Measurements from ENCODE around the gene PRSS33.
A peak's percentile ranks its signal among the peaks of the same experiment; 100 is the strongest.

PRSS33 gene

DNA sequence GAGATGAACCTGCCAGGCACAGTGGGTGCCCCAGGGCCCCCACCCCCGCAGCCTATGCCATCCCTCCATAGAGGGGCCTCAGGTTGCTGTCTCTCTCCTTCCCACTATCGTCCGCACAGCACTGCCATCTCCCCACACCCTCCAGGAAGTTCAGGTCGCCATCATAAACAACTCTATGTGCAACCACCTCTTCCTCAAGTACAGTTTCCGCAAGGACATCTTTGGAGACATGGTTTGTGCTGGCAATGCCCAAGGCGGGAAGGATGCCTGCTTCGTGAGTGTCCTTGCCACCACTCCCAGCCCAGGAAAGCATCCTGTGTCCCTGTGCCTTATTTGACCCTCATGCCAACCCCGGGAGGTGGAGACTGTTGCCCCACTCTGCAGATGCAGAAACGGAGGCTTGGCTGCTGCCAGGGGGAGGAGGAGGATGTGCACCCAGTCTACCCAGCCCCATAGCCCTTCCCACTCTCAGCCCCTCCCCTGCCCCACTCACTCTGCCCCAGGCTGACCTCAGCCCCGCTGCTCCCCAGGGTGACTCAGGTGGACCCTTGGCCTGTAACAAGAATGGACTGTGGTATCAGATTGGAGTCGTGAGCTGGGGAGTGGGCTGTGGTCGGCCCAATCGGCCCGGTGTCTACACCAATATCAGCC, 33.6 kb upstream of the PRSS33 start:
- DNase-seq (ENCODE audit: low spot score): no peak

DNA sequence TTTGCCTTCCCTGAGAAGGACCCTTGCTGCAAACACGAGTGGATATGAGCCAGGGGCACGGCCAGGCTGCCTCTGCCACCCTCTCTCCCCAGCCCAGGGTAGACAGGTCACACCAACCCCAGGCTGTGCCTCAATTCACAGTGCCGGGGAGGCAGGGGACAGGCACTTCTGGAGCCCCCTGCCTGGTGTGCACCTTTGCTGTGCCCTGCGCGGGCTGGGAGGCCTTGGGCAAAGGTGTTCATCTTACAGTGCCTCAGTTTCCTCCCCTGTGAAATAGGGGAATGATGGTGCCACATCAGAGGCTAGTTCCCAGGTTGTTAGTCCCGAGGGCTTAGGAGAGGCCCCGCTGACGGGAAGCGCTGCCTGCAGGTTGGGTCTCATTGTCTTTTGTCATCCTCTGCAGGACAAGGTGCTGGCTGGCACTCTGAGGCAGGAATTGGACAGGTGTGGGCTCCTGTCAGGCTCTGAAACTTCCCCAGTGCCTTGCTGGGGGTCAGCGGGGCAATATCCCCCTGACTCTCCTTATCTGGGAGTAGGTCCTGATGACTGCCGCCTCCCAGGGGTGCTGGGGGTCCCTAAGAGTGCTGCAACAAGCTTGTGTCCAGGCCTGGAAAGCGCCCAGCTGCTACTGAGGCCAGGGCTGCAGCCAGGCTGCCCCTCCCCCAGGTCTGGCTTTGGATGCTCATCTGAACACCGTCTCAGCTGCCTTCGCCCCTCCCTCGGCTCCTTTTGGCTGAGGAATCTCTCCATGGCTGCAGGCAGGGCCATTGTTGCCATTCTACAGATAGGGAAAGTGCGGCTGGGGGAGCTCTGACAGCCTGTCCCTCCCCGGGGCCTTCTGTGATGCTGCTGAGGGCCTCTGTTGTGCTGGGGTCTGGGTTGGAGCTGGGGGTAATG, 32.8 kb upstream of the PRSS33 start:
- DNase-seq (ENCODE audit: low spot score): no peak

DNA sequence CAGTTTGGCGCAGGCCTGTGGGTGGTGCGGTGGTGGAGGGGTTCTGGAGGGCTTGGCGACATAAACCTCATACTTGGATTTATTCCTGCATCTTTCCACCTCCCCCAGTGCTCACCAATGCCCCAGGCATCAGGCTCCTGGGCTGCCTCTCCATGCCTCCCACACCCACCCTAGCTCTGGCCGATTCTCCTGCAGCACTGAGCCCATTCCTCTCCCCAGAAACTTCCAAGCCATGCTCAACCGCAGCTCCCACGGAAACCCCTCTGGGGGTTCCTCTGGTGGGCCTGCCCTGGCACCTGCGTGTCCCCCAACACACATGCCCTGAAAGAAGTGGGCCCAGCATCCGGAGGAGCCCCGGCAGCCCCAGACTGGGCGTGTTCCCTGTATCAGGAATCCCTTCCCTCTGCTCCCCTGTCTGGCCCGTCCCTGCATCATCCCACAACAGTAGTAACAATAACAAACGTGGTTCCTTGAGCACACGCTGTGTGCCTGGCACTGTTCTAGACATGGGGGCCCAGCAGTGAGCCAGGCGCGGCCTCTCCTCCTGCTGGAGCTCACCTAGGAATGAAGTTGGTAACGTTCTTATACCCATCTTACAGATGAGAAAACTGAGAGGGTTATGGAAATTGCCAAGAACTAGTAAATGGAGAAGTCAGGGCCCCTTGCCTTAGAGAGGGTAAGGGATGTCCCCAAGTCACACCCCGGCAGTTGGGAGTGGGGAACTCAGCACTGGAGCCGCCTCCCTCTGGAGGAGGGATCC, 32.0 kb upstream of the PRSS33 start:
- no peak for DNase-seq (ENCODE audit: low spot score)

DNA sequence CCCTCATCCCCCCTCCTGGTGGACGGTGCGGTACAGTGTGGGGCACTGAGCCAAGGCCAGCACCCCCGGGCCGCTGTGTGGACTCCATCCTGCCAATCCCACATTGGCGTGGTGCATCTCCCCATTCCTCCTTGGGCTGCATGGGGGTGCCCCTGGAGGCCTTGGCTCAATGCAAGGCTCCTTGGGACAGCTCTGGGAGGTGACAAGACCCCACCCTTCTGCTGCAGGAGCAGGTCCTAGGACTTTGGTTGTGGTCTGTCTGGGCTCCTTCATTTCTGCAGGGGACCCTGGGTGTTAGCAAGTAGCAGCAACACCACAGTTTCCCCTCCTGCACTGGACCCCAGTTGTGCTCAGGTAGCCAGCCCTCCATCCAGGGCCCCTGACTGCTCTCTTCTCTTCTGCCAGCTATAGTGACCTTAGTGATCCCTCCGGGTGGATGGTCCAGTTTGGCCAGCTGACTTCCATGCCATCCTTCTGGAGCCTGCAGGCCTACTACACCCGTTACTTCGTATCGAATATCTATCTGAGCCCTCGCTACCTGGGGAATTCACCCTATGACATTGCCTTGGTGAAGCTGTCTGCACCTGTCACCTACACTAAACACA, 31.0 kb upstream of the PRSS33 start:
- no peak for DNase-seq (ENCODE audit: low spot score)

DNA sequence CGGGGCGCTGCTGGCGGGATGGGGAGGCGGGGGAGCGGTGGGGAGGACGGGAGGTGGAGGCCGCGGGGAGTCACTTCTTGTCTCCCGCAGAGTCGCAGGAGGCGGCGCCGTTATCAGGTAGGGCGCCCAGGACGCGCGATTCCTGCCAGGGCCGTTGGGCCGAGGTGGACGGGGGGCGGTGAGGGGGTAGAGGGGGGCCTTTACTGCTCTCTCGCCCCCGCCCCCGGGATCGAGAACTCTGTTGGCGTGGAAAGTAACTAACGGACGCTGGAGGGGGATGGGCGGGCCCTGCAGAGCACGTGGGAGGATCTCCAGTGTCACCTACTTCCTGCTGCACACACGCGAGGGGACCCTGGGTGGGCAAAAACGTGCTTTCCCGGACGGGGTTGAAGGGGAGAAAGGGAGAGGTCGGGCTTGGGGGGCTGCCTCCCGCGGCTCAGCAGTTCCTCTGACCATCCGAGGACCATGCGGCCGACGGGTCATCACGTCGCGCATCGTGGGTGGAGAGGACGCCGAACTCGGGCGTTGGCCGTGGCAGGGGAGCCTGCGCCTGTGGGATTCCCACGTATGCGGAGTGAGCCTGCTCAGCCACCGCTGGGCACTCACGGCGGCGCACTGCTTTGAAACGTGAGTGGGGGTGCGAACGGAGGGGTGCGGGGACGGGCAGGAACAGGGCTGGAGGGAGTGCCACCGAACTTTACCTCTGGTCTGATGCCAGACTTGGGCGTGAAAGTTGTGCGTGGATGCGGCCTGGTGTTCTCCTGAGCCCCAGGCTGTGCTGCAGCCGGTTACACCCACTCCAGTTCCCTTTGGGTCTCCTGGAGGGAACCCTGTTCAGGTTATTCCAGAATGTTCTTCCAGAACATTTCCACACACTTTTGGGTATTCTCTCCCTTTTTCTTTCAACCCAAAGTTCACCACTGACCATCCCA, 30.2 kb upstream of the PRSS33 start:
- DNase-seq (ENCODE audit: low spot score): no peak

DNA sequence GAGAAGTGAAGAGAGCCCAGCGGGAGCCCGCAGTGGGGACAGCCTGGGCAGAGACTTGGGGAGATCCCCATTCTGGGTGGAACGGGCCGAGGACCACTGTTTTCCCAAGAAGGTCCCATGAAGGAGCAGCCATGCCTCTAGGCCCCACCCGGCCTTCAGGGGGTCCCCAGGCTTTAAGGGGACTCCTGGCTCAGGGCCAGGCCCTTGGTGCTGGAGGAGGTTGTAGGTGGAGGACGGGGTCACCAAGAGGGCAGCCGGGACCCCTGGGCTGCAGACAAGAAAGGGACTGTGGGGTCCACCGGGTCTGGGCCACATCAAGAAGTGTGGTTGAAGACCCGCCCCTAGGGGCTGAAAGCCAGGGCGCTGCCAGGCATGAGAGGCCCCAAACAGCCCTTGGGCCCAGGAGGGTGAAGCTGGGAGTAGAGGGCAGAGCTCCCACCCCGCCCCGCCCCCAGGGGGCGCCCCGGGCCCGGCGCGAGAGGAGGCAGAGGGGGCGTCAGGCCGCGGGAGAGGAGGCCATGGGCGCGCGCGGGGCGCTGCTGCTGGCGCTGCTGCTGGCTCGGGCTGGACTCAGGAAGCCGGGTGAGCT, 29.5 kb upstream of the PRSS33 start, which contains the start of gene PRSS21:
TSS of gene PRSS21 (plus strand) at position 487 of the 589 bp plus-strand sequence. CDS start at position 519, 32 bp downstream.
- no peak for DNase-seq (ENCODE audit: low spot score)

DNA sequence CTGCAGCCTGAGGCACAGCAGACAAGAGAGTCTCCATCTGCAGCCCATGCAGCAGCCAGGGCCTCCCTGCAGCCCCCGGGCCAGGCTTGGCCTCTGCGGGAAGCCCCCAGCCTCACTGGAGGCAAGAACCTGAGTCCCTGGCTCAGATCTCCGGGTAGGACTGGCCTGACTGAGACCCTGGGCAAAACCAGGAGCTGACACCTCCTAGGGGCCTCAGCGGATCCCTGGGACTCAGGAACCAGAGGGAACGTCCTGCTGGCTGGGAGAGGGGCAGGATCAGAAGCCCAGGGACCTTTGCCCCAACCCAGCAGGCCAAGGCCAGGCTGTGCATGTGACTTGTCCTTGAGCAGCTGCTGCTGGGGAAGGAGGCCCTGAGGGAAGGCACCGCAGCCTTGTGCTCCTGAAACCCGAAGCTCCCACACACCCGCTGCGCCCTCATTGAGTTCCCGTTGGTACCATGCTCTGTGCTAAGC, 28.0 kb upstream of the PRSS33 start:
- no peak for DNase-seq (ENCODE audit: low spot score)

DNA sequence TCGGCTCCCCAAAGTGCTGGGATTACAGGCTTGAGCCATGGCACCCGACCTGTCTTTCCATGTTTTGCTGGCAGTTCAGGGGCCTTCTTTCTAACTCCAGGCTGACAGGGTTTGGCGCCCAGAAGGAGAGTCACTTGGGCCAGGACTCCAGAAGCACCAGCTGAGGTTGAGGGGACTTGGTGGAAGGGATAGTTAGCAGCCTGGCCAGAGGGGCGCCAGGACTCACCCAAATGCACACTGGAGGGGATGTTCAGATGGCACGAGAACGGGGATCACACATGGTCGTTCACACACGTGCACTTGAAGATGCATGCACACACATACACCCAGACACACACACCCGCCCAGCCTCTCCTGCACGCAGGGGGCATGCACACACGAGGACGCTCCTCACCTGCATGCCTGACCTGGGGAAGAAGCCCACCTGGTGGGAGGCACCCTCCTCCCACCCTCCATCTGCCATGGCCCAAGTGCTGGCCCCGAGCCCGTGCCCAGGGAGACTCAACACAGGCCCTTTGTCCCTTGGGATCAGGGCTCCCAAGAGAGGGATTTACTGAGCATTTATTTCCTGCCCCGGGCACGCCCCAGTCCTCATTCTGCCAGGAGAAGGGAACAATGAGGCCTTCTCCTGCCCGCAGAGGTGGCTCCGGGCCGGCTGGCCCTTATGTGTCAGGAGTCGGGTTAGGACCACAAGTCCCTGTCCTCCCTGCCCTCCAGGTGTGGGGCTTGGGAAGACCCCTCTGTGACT, 27.4 kb upstream of the PRSS33 start:
- DNase-seq (ENCODE audit: low spot score): no peak

DNA sequence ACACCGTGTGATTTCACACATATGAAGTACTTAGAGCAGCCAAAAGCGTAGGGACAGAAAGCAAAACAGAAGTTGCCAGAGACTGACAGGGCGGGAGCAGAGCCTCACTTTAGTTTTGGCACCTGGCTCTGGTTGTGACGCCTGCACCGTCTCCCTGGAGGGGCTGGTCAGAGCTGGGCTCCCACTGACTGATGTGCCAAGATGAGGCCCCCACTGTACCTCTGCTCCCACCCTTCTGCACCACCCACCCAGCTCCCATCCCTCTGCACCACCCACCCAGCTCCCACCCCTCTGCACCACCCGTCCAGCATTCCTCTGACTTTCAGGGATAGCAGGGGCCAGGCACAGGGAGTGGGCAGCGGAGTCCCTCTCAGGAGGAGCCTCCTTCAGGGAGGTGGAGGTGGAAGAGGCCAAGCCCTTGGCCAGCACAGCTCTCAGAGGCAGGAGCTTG, 26.4 kb upstream of the PRSS33 start:
- DNase-seq (ENCODE audit: low spot score): no peak

DNA sequence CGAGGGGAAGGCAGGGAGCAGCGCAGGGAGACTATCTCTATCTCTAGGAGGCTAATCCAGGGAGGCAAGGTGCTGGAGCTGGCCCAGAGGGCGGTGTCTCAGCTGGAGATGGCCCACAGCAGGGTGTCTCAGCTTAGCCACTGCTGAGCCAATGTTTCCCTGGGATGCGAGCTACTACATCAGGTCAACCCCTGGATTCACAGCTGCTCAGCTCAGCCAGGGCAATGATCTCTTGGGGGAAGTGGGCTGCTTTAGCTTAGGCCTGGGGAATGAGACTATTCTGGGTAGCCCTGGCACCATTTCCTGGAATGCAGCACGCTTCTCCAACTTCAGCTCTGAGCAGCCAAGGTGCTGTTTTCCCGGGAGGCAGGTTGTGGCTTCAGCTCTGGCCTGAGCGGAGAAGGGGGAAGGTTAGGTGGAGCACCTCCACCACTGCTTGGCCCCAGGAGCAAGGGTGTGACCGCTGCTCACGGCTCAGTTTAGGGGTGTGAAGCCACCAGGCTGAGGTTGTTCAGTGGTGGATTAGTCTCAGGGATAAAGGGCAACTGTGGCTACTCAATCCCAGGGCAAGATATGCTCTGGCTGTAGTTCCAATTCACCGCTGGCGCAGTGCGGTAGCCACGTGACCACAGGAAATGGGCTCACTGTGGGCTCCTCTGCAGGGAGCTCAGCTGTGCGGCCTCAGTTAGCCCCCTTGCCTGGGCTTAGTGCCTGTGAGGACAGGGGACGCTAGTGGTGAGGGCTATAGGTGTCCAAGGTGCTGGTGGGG, 24.5 kb upstream of the PRSS33 start:
- peak; percentile 41 for DNase-seq (ENCODE audit: low spot score)

DNA sequence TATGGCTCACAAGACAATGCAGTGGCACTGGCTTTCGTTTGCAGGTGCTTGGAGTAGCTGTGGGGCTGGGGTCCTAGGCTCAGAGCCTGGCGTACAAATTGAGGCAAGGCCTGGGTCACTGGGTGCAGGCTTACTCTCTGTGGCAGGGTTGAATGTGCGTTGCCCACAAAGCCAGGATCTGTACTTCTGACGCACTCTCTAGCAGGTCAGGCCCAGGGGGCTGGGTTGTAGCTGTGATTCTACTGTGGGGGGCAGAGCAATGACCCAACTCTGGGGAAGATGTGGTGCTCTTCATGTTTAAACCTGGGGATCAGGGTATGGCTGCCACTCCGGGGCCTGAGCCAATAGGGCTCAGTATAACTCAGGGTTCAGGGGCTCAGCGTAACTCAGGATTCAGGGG, 23.3 kb upstream of the PRSS33 start:
- DNase-seq (ENCODE audit: low spot score): no peak

DNA sequence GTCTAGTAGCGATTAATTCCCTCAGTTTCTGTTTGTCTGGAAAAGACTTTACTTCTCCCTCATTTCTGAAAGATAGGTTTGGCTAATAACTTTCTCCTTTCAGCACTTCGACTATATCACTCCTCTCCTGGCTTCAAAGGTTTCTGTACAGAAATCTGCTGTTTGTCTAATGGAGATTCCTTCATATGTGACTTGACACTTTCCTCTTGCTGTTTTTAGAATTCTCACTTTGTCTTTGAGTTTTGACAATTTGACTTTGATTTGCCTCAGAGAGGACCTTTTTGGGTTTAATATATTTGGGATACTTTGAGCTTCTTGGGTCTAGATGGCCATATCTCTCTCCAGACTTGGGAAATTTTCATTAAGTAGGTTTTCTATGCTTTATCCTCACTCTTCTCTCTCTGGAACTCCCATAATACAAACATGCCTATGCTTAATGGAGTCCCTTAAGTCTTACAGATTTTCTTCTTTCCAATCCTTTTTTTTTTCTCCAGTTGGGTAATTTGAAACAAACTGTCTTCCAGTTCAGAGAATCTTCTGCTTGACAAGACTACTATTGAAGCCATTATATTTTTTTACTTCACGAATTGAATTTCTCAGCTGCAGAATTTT, 21.9 kb upstream of the PRSS33 start:
- no peak for DNase-seq (ENCODE audit: low spot score)

DNA sequence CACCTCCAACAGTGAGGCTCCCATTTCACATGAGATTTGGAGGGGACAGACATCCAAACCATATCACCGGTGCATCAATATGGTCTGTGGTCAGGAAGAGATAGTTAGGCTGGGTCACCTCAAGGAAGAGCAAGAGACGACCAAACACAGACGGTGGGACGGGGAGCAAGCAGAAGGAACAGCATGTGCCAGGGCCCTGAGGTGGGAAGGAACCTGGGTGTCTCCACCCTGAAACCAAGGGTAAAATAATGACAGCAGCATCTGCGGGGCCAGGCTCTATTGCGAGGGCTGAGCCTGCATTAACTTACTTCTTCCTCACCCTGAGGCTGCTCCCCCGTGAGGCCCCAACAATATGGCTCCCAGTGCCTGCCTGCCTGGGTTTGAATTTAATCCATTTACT, 20.8 kb upstream of the PRSS33 start:
- no peak for DNase-seq (ENCODE audit: low spot score)

DNA sequence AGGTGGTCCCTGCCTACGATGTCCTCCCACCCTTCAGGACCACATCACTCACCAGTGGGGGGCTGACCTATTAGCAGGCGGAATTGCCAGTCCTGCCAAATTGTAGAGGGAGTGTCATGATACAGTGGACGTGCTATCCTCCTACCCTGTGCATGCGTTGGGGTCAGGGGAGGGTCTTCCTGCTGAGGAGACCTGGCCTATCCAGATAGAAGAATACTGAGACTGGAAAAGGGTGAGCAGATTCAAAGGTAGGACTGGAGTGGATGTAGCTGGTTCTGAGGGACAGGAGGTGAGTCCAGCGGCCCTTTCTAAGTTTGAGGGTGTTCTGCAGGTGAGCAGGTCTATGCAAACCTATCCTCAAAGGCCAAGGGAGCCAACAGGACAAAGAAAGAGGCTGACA, 18.9 kb upstream of the PRSS33 start:
- no peak for DNase-seq (ENCODE audit: low spot score)

DNA sequence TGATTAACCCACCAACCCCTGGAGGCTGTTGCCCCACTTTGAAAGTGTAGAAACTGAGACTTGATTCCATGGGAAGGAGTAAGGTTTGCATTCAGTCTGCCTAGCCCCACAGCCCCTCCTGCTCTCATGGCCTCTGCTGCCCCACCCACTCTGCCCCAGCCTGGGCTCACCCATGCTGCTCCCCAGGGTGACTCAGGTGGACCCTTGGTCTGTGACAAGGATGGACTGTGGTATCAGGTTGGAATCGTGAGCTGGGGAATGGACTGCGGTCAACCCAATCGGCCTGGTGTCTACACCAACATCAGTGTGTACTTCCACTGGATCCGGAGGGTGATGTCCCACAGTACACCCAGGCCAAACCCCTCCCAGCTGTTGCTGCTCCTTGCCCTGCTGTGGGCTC, 17.4 kb upstream of the PRSS33 start:
- DNase-seq (ENCODE audit: low spot score): no peak

DNA sequence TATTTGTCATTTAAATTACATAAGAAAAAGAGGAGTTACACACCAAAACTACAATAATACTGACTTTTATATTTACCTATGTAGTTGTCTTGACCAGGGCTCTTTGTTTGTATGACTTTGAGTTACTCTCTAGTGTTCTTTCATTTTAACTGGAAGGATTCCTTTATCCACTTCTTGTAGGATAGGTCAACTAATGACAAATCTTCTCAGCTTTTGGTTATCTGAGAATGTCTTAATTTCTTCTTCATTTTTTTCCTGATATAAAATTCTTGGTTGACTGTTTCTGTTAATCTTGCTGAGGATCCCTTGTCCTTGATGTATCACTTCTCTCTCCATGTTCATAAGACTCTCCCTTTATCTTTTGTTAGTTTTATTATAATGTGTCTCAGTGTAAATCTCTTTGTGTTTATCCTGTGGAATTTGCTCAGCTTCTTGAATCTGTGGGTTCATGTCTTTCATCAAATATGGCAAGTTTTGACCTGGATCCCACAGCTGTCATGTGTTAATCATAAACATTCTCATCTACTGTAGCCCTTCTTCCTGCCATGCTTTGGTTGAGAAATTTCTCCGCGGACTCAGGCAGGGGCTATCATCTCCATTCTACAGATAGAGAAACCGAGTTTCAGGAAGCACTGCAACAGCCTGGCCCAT, 16.3 kb upstream of the PRSS33 start:
- no peak for DNase-seq (ENCODE audit: low spot score)

DNA sequence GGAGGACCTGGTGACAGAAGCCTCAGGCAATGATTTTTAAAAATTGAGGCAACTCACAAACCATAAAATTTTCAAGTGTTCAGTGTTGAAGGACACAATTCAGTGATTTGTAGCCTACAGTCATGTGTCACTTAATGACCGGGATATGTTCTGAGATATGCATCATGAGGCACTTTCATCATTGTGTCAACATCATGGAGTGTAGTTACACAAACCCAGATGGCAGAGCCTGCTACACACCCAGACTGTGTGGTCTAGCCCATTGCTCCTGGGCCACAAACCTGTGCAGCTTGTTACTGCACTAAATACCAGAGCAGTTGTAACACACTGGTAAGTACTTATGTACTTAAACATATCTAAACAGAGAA, 12.5 kb upstream of the PRSS33 start:
- DNase-seq (ENCODE audit: low spot score): no peak

DNA sequence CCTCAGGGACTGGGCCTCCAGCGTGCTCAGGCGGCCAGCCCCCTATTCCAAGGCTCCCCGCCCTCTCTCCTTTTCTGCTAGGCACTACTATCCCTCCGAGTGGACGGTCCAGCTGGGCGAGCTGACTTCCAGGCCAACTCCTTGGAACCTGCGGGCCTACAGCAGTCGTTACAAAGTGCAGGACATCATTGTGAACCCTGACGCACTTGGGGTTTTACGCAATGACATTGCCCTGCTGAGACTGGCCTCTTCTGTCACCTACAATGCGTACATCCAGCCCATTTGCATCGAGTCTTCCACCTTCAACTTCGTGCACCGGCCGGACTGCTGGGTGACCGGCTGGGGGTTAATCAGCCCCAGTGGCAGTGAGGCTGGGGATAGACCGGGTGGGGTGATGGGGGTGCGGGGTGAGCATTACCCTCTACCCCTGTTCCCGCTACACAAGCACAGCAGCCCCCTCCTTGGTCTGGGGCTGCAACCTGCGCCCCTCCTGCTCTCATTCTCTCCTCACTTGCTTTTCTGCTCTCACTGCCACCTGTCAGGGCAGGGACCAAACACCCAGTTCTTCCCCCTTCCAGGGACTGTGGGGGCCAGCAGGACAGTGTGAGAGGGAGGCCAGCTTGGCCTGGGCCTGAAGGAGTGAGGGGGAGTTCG, 12.0 kb upstream of the PRSS33 start:
- DNase-seq (ENCODE audit: low spot score): no peak

Measured in ecto neural progenitor cell (in vitro differentiated cells).